ENCODE results near the gene SYMPK.
A peak's percentile ranks its signal among the peaks of the same experiment; 100 is the strongest.
"Not testable (repeated sequence)": the region's sequence is repeated elsewhere in the genome, so short reads cannot be mapped to it uniquely, and the experiment has no call there.

Gene SYMPK

GRCh38 chr19:45804140-45804958 lies 58.6 kb downstream of the SYMPK start:
- no peak for DNase-seq (ENCODE audit: low read depth)

- DNase-seq (ENCODE audit: low read depth), result no peak
Observed at GRCh38 chr19:45801603-45802175, 61.3 kb downstream of the SYMPK start.

- no peak for DNase-seq (ENCODE audit: low read depth)
Observed at GRCh38 chr19:45800070-45800553, 62.8 kb downstream of the SYMPK start.

- not testable (repeated sequence) for DNase-seq (ENCODE audit: low read depth)
Observed at GRCh38 chr19:45799541-45799940, 63.4 kb downstream of the SYMPK start.

GRCh38 chr19:45798995-45799517 lies 63.9 kb downstream of the SYMPK start:
- DNase-seq (ENCODE audit: low read depth), result peak; percentile 48

GRCh38 chr19:45794627-45795026 lies 68.3 kb downstream of the SYMPK start:
- DNase-seq (ENCODE audit: low read depth), result no peak

- DNase-seq (ENCODE audit: low read depth), result no peak
Observed at GRCh38 chr19:45793876-45794275, 69.1 kb downstream of the SYMPK start.

GRCh38 chr19:45793178-45793564 lies 69.8 kb downstream of the SYMPK start:
- no peak for DNase-seq (ENCODE audit: low read depth)

GRCh38 chr19:45792470-45793177 lies 70.3 kb downstream of the SYMPK start, which contains the start of gene DMWD:
TSS of gene DMWD (minus strand) at chr19:45792845. CDS start at chr19:45792756, 89 bp downstream.
- peak; percentile 99 for DNase-seq (ENCODE audit: low read depth)

- DNase-seq (ENCODE audit: low read depth), result no peak
Observed at GRCh38 chr19:45791744-45792469, 71.0 kb downstream of the SYMPK start.

- DNase-seq (ENCODE audit: low read depth), result no peak
Observed at GRCh38 chr19:45790942-45791341, 72.0 kb downstream of the SYMPK start.

- no peak for DNase-seq (ENCODE audit: low read depth)
Observed at GRCh38 chr19:45789035-45789786, 73.7 kb downstream of the SYMPK start.

GRCh38 chr19:45786533-45786894 lies 76.4 kb downstream of the SYMPK start:
- no peak for DNase-seq (ENCODE audit: low read depth)

- no peak for DNase-seq (ENCODE audit: low read depth)
Observed at GRCh38 chr19:45785781-45786532, 77.0 kb downstream of the SYMPK start.

GRCh38 chr19:45785097-45785496 lies 77.8 kb downstream of the SYMPK start:
- no peak for DNase-seq (ENCODE audit: low read depth)

- no peak for DNase-seq (ENCODE audit: low read depth)
Observed at GRCh38 chr19:45784096-45784495, 78.9 kb downstream of the SYMPK start.

GRCh38 chr19:45782820-45783785 lies 79.8 kb downstream of the SYMPK start:
- DNase-seq (ENCODE audit: low read depth), result no peak

- no peak for DNase-seq (ENCODE audit: low read depth)
Observed at GRCh38 chr19:45782162-45782691, 80.7 kb downstream of the SYMPK start, which contains the start of gene DMPK. TSS of gene DMPK (minus strand) at chr19:45782490. CDS start at chr19:45782352, 138 bp downstream.

All from activated gamma-delta T cell treated with anti-CD3 and anti-CD28 coated beads, Interleukin-2, amount 50 U/mL, for 16 hours (primary cell).